ENCODE results near the gene RRM1. TPM values are rescaled to one million over a fixed set of nuclear protein-coding genes. Genes with fewer than 3 reads are reported as not detected.

The RRM1 gene
- total RNA-seq = 113 and 116 TPM in 2 replicates

DNA sequence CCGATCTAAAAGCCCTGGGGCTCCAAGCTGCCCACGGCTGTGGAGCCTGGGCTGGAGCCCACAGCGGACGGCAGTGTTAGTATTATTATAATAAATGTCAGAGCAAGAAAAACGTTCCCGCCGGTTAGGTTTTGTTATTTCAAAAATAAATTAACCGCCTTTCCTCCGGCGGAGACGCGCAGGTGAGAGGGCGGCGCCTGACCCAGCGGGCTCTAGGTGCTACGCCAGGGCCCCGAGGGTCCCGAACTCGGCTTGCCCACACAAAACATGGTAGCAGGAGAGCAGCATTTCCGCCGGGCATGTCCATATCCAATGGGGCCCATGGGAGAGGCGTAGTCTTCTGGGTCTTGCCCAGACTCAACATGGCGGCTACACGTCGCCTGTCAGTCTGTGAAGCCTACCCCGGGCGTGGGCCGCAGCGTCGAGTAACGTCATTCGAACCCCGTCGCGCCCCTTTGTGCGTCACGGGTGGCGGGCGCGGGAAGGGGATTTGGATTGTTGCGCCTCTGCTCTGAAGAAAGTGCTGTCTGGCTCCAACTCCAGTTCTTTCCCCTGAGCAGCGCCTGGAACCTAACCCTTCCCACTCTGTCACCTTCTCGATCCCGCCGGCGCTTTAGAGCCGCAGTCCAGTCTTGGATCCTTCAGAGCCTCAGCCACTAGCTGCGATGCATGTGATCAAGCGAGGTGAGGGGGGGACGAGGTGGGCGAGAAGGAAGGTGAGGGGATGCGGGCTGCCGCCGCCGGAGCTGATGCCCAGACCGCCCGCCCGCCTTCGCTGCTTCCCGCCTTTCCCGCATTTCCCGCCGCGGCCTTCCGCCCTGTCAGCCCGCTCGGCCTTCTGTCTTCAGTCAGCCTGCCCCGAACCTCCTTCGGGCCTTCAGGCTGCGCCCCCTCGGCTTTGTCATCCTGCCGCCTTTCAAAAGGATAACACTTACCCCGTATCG, at the start of gene RRM1:
Gene RRM1 (plus strand): TSS at position 452 of the 944 bp plus-strand sequence. CDS start 214 bp downstream, at position 666.

Other genes starting within 250 kb of the RRM1 start
- gene STIM1, start 239.1 kb upstream of the RRM1 start, total RNA-seq = 20.5 and 29.9 TPM in 2 replicates